Amygdala (tissue), 56 donors: Measurements from ENCODE around the gene TMC3.

ENCODE experiments used
- DNase-seq, 56 donors: peaks; one replicate each; lab custom pipeline; 2025; lab: John Stamatoyannopoulos, UW

Gene TMC3

DNA sequence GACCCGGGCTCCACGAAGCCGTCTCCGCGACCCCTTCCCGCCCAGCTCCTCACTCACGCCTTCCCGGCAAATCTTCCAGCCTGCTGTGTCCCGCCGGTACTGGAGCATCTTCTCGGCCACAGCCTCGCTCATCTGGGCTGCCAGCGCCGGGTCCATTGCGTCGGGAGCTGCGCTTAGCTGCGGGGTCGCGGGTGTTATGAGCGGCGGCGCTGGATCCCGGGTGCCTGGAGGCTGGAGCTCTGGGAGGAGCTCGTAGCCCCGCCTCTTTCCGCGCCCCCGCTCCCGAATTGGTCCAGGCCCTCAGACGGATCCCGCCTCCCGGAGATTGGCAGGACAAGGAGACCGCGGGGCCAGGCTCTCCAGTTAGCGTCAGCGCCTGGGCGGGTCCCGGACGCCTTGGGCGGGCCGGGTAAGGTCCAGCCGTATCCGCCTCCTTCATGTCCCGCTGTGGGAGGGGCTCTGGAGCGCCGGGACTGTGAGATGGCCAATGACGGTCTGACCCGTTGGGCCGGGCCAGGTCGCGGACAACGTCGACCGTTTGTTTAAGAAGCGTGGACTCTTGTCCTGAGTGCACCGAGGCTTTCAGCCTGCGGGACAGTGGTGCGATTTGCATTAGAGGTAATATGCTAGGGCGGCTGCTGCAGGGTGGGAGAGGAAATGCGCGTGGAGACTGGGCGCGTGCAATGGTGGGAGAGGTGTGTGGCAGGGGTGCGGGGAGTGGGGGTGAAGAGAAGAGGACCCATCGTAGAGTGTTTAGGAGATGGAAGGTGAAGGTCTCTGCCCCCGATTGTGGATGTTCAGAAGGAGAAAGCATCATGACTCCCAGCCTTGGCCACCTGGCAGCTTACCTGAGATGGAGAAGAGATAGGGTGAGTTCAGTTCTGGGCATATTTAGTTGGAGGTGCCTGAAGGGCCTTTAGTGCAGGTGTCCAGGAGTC is 49.8 kb downstream of the TMC3 start, which contains the start of gene STARD5:
Gene STARD5 (minus strand): TSS at position 198 of the 938 bp plus-strand sequence. CDS start 42 bp downstream, at position 156.
- DNase-seq: peak; percentile 36 to 99 (median 96)

DNA sequence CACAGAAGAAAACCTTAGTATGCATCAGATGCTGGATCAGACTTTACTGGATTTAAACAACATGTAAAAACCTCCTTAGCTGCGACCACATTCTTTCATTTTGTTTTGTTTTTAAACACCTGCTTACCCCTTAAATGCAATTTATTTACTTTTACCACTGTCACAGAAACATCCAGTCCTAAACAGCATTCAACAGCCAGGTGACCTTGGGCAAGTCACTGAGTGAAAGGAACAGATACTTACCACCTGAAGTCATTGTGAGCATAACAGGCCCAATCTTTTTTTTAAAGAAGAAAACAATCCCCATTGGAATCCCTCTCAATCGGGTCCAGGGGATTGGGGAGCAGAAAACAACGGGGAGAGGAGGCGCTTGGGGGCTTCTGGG is 50.5 kb downstream of the TMC3 start:
- DNase-seq: no peak

DNA sequence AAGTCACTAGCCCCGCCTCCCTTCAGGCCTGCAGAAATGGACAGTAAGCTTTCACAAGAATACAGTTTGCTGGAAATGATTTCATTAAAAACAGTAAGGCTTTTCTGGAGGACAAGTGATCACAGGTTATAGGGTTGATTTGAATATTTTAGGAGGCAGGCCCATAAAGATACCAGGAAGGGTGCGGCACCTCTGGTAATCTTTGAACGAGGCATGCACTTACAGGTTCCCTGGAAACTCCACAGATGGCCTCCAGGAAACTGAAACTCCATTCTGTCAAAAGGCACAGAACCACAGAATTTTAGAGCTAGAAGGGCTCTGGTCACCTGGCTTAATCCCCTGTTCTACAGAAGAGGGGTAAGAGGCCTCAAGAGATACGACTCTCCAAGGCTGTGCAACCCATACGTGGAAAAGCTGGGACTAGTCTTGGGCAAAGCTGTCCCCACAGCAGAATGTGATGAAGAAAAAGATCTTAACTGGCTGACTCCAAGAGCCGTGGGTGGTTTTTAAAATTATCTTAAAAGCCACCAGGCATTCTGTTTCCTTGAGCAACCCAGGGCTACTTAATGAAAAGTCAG is 51.2 kb downstream of the TMC3 start:
- no peak for DNase-seq

DNA sequence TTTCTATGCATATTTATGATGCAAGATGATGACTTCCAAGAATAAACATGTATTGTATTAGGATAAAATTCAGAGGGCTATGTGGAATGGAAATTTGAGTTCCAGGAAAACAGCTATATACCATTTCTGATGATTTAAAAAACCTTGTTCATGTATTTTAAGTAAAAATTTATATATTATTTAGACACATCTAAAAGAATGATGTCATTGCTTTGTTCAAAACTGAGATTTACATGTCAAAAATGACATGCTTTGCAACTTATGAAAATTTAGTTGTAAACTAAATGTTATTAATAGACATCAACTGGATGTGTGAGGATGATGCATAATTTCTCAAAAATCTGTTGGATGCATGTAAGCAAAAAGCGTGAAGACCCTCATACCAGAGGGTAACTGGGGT is 52.3 kb downstream of the TMC3 start:
- DNase-seq: no peak

DNA sequence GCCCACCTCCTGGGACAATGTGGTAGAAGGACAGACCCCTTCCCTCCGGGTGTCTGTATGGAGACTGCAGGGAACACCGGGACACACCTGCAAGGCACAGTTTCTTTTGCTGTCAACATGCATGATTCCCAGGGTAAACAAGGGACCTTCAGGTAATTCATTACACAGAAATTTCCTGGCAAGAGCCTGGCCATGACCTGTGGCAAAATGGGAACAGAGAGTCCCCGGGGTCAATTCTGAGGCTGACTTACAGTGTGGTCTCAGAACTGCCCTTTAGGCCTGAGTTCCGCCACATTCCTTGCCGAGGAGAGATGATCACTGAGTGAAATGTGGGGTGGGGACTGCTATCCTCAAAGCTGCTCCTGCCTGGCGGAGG is 56.4 kb downstream of the TMC3 start:
- no peak for DNase-seq

DNA sequence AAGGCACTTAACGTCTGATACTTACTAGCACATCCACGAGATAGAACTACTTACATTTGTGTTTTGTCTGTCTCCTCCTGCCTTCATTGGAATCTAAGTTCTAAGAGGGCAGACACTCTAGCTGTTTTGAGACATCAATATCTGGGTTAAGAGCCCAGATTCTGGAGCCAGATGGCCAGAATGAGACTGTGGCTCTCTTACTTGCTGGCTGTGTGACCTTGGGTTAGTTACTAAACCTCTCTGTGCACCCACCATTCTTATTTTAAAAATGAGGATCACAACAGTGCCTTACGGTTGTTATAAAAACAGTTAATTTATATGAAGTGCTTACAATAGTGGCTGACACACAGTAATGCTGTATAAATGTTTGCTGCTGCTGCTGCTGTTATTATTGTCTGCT is 57.7 kb downstream of the TMC3 start:
- DNase-seq: no peak

DNA sequence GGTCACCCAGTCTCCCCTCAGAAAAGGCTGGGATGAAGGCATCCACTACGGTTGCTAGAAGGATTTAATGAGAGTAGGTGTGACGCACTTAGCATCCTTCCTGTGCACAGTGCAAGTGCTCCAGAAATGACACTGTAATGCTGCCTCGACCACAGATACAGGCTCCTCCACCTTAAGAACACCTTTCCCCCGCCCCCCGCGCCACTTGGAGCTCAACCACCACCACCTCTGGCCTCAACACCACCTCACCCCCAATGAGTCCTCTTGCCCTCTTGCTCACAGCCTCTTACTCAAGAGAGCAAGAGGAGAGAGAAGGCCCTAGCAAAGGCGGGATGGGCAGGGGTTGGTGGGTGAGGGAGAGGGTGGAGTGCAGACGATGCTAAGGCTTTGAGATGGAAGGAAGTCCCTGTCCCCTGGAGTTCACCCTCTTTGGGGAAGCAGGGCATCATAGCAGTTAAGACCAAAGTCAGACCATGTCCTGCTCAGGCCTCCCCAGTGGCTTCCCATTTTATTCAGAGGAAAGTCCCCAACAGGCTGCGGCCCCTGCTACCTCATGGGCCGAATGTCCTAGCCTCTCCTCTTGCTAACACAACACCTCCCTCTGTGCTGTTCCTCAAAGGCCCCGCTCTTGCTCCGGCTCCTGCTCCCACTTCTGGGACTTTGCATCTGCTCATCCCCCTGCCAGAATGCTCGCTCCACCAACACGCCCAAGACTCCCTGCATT is 58.4 kb downstream of the TMC3 start:
- DNase-seq: no peak

DNA sequence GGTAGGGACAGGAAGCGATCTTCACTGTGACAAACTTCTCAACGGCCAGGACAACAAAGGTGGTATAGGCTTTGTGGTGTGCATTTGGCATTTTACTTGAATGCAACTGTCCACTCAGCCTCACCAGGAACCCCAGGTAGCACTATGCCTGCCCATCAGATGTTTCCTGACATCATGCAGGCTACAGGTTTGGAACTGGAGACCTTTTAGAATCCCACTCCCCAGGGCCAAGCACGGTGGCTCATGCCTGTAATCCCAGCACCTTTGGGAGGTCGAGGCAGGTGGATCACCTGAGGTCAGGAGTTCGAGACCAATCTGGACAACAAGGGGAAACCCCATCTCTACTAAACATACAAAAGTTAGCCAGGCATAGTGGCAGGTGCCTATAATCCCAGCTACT is 59.6 kb downstream of the TMC3 start:
- no peak for DNase-seq

DNA sequence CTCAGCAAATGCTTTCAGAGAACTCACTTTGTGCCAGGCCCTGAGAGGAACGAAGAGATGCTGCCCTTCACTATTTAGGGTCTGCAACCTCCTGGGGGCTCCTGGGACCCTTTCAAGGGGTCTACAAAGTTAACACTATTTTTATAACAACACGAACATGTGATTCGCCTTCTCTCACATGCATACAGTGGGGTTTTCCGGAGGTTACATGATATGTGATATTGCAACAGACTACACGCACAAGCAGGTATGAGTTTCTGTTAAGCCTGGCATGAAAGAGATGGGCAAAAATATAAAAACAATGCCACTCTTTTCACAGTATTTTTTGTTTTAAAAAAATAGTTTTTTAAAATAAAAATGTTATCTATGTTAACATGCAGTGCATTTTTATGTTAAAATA is 60.3 kb downstream of the TMC3 start:
- no peak for DNase-seq

DNA sequence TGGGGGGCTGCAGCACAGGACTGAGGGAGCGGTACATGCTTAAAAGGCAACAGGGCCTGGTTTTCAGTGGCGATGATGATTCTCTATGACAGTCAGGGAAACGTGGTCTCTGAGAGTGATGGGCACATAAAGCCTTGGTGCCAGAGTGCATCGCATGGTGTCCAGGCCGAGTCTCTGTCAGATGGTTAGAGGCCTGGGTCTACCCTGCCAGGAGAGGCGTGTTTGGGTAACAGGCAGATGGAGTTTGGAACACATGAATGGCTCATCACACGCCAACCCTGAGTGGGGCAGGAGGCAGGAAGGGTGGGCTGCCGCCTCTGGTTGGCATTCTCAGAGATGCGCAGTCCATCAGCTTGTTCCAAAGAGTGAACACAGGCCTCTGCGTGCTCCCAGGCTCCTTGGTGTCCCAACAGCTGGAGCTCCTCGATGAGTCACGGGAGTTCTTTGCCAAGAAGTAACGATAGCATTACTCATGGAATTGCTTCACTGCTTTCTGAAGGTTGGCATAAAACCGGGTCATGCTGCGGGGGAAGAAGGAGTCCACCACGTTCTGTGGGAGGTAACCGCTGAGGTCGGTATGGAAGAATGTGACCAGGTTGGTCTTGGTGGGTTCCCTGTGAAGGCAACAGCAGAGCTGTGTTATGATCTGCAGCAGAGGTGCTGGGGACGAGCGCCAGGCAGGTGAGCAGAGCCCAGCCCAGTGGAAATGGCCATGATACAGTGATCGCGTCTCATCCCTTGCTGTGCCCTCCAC is 61.0 kb downstream of the TMC3 start:
- no peak for DNase-seq

DNA sequence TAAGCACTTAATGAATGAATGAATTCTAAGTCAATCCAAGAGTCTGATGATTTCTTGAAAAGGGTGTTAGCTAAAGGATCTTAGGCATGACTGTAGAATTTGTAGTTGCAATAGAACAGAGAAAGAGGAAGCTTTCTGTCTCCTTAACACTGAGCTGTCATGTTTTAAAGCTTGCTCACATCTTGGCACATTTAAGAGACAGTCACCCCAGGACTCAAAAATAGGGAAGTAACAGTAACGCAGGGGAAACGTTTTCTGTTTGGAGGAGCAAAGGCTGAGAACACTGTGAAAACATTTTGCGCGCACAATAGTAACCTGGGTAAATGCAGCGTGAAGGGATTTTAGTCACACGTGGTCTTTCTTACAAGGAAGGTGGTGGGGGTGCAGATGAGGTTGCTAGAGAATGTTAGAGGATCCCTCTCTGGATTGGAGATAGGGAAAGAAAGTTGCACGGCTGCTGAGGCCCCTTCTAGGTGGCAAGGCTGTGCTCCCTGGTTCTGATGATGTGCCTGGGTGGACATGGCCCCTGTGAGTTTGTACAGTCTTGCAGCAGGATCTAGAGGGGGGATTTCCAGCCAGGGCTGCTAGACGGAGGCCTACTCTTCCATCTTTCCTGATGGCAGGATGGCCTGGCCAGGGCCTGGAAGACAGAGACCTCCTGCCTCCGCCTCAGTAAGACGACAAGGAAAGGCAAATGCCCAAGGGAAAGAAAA is 62.1 kb downstream of the TMC3 start:
- DNase-seq: no peak

DNA sequence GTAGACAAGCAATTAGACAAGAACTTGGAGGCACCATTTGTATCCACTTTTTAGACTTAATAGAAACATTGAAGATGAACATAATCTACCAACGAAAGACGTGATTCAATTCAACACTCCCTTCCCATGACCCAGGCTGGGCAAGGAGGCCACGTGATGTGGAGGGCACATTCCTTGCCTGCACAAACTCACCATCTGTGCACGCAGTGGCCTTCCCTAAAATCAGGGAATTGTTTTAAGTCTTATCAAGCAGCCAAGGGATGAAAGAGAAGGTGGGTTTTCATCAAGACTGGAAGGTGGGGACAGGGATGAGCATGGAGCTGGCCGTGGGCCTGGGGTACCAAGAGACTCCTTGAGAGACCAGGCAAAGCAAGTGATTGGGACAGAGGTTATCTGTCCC is 63.5 kb downstream of the TMC3 start:
- DNase-seq: no peak

DNA sequence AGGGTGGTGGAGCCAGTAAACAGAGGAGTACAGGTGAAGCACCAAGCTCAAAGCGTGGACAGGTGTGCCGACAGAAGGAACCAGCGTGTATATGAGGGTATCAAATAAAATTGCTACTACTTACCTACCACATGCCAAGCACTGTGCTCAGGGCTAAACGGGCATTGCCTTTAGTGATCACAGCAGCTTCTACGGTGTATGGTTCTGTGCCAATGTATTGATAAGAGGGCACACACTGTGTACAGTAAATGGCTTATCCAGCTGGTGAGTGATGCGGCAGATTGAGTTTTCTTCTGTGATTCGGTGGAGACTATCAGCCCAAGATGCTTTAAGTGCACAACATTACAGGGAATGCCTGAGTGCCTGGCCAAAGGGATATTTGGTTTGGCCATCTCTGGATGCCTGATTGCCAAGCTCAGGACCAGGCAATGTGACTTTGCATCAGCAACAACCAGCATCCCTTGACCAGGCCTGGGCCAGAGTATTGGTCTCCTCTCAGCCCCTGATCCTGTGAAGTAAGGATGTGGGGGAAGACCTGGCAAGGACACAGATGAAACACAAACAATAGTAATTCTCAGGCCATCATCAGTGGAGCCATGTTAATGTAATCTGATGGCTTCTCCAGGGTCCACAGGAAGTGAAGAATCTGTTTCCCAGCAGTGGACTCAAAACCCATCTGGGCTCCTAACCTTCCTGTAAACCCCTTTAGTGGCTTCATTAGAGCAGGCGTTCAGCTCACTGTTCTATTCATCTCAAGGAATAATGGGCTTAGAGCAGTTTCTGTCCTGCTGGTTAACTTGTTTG is 64.2 kb downstream of the TMC3 start:
- no peak for DNase-seq

DNA sequence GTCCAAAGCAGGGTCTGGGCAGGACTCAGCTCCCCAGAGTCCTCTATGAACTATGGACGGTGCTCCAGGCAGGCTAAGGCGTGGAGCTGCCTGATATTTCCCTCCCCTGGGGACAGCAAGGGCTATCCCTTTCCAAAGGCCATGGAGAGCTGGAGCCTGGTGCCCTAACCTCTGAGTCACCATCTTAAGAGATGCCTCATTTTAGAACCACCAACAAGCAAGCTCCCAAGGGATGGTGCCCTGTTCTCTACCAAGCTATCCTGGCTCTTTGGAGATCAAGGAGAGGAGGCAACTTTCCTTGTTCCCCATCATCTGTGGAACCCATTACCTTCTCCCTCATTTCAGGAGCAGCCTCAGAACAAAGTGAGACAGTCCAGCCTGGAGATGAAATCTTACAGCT is 65.8 kb downstream of the TMC3 start:
- no peak for DNase-seq

DNA sequence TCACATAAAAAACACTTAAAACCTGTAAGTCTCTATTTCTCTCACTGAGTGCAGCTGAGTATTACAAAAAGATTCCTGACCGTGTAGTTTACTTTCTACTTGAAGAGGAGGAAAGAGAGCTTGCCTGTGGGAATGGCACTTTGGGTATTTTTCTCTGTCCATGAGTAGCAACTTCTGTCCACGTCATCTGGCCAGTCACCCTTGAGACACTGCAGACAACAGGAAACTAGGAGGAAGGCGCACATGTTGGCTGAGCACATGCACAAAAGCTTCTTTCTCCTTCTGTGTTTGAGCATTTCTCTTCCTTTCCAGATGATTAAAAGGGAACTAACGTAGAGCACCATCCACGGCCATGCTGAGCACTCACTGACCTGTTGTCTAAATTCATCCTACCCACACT is 69.8 kb downstream of the TMC3 start:
- peak in 9 of 56 donors; percentile 9 to 56 (median 31) for DNase-seq

DNA sequence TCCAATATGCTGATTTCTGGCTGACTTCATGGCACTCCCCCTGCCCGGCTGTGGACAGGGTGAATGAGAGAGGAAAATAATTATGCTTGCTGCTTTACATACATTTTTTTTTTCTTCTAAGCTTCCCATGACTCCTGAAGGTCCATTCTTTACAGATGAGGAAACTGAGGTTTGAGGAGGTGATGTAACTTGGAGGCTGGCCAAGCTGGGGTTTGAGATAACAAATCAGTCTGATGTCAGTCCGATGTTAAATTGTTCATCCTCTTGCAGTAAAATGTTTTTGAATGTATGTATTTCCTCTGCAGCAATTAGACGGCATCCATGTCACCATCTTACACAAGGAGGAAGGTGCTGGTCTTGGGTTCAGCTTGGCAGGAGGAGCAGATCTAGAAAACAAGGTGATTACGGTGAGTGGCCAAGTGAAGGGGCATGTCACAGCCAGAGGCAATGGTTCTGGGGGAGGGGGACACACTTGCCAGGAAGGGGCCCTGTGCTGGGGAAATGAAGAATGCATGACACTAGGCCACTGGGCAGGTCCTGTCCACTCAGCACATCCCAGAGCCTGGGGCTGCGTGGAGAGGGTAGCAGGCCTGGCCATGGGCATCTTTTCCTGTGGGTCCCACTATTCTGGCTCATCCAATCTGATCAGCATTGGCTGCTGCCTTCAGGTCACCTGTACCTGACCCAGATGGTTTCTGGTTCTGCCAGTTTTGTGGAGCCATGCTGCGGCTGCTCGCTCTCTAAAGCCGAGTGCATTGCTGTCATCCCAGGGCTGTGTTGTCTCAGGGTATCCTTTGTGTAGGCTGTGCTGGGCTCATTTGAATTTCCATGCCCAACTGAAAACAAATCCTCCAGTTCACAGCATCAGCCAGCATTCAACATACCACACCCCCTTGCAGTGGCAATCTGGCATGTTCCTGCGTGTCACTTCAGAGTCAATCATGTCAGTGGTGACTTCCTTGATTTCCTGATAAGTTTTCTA is 70.5 kb downstream of the TMC3 start:
- DNase-seq: no peak

DNA sequence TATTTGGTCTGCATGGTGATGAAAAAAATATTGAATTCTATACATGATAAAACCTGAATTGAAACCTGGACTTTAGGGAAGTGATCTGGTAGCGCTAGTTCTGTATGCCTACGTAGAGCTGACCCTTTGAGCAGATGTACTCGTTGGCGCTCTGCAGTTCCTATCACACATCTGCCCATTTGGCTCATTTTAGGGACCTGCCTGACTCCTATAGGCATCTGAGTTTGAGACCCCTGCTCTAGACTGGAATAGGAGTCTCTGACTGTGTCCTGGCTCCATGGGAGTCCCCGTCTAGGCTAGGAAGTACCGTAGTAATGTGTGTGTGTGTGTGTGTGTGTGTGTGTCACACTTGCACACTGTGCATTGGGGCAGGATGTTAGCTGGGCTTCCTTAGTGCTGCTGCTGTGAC is 71.3 kb downstream of the TMC3 start:
- peak in 1 of 56 donors; percentile 32 for DNase-seq
